Measurements from ENCODE around the gene GLMP. TPM values are rescaled to one million over a fixed set of nuclear protein-coding genes. Genes with fewer than 3 reads are reported as not detected.

GLMP gene
- total RNA-seq, 1 donor from 2014 or later = 16.0 TPM

- DNase-seq (peak; percentile 94), ATAC-seq (peak; percentile 95)
- intact Hi-C loops (cut with micrococcal nuclease) = no loop called here
These were observed 4.0 kb downstream of the GLMP start for GRCh38 chr1:156291226-156292061.

GRCh38 chr1:156289857-156290256, 5.6 kb downstream of the GLMP start:
- intact Hi-C loops (cut with micrococcal nuclease) = no loop called here
- ATAC-seq = no peak
- DNase-seq = no peak

GRCh38 chr1:156286061-156286460, 9.4 kb downstream of the GLMP start:
- ATAC-seq (no peak), DNase-seq (no peak)
- intact Hi-C loops (cut with micrococcal nuclease) = no loop called here

- DNase-seq (no peak), ATAC-seq (no peak)
- intact Hi-C loops (cut with micrococcal nuclease) = no loop called here
These were observed 10.0 kb downstream of the GLMP start for GRCh38 chr1:156285437-156285836.

GRCh38 chr1:156284757-156285156, 10.7 kb downstream of the GLMP start:
- ATAC-seq (no peak), DNase-seq (no peak)
- intact Hi-C loops (cut with micrococcal nuclease) = no loop called here

- no peak for DNase-seq
- intact Hi-C loops (cut with micrococcal nuclease) = no loop called here
- no peak for ATAC-seq
These were observed 11.4 kb downstream of the GLMP start, which contains the start of gene TMEM79 for GRCh38 chr1:156284112-156284511. TSS of gene TMEM79 (plus strand) at chr1:156284325. CDS start at chr1:156285227, 902 bp downstream.

GRCh38 chr1:156283521-156283920, 12.0 kb downstream of the GLMP start:
- DNase-seq = no peak
- intact Hi-C loops (cut with micrococcal nuclease) = no loop called here
- ATAC-seq = no peak

GRCh38 chr1:156282479-156283222, 12.8 kb downstream of the GLMP start, which contains the start of gene SMG5:
TSS of gene SMG5 (minus strand) at chr1:156282825. CDS start at chr1:156282680, 145 bp downstream.
- intact Hi-C loops (cut with micrococcal nuclease) = no loop called here
- ATAC-seq (peak; percentile 89), DNase-seq (peak; percentile 97)

GRCh38 chr1:156281693-156282478, 13.6 kb downstream of the GLMP start:
- no peak for DNase-seq
- intact Hi-C loops (cut with micrococcal nuclease) = no loop called here
- peak; percentile 7 for ATAC-seq

- intact Hi-C loops (cut with micrococcal nuclease) = no loop called here
- DNase-seq (peak; percentile 77), ATAC-seq (peak; percentile 82)
These were observed 14.2 kb downstream of the GLMP start for GRCh38 chr1:156281281-156281680.

- intact Hi-C loops (cut with micrococcal nuclease) = no loop called here
- ATAC-seq = no peak
- DNase-seq = no peak
These were observed 15.6 kb downstream of the GLMP start for GRCh38 chr1:156279837-156280236.

- DNase-seq (no peak), ATAC-seq (no peak)
- intact Hi-C loops (cut with micrococcal nuclease) = no loop called here
These were observed 18.5 kb downstream of the GLMP start for GRCh38 chr1:156276966-156277381.

- intact Hi-C loops (cut with micrococcal nuclease) = no loop called here
- no peak for ATAC-seq
These were observed 18.9 kb downstream of the GLMP start for GRCh38 chr1:156276532-156276931.

GRCh38 chr1:156270314-156270713, 25.2 kb downstream of the GLMP start:
- no peak for ATAC-seq
- DNase-seq = no peak
- intact Hi-C loops (cut with micrococcal nuclease) = no loop called here

More at GRCh38 chr1:156276532-156276931, 18.9 kb downstream of the GLMP start:
- DNase-seq = no peak

- intact Hi-C loops (cut with micrococcal nuclease) = no loop called here
- no peak for DNase-seq
- no peak for ATAC-seq
These were observed 27.1 kb downstream of the GLMP start for GRCh38 chr1:156268336-156268735.

GRCh38 chr1:156266051-156266450, 29.4 kb downstream of the GLMP start:
- no peak for DNase-seq
- ATAC-seq = peak; percentile 10
- intact Hi-C loops (cut with micrococcal nuclease) = no loop called here

- DNase-seq = no peak
- no peak for ATAC-seq
- intact Hi-C loops (cut with micrococcal nuclease) = no loop called here
These were observed 32.2 kb downstream of the GLMP start for GRCh38 chr1:156263288-156263655.

- DNase-seq = no peak
- no peak for ATAC-seq
- intact Hi-C loops (cut with micrococcal nuclease) = no loop called here
These were observed 32.8 kb downstream of the GLMP start for GRCh38 chr1:156262461-156263287.

GRCh38 chr1:156260896-156261295, 34.6 kb downstream of the GLMP start:
- intact Hi-C loops (cut with micrococcal nuclease) = no loop called here
- no peak for DNase-seq
- ATAC-seq = no peak

Measured in left ventricle myocardium superior (tissue), 1 donor.